Measurements from ENCODE around the gene NUDT4B. TPM values are rescaled to one million over a fixed set of nuclear protein-coding genes. Genes with fewer than 3 reads are reported as not detected.
"Not testable (repeated sequence)": the region's sequence is repeated elsewhere in the genome, so short reads cannot be mapped to it uniquely, and the experiment has no call there.

NUDT4B gene
- total RNA-seq, 4 donors from 2014 or later: 9.0 to 50.1 (median 34.1) TPM

DNA sequence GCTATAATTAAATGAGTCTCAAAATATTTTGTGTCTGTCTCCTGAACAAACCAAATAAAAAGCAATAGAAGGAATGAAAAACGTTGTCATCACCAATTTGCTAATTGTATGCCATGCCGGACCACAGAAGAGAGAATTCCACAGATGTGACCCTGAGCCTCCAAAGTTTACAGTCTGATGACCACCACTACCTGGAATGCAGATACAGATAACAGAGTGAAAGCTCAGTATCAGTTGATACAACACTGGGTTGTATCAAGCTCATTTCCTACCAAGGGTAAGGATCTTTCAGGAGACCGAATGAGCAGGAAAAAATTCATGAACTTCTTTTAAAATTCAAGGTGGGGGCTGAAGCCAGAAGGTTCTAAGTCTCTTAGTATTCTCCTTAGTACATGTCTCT lies 25.1 kb upstream of the NUDT4B start:
- H3K9me3 ChIP-seq; H3K36me3 ChIP-seq; H3K4me1 ChIP-seq; DNase-seq; intact Hi-C loops (cut with DNase I); H3K27ac ChIP-seq; H3K4me3 ChIP-seq (replicated peaks in 1 of 3); H3K27me3 ChIP-seq: not testable (repeated sequence)
- WGBS, 2 donors: no CpG with 5 or more reads among the region's 3 CpGs

DNA sequence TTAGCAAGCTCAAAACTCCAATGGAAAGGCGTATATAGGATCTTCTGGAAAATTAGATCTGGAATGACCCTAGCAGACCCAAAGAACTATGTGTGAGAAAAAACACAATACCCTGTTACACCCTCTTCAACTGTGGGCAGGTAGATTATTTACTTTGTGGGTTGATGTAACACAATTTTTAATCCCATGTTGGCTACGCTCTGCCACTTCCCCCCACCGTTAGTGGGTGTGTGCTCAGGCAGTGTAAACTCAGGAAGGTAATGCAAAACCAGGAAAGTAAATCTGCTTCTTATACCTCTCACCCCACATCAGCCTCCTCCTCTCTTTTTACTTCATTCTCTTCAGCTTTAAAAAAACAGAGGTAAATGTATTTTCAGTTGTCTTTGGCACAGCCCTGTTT lies 23.7 kb upstream of the NUDT4B start:
- H3K4me3 ChIP-seq (replicated peaks in 1 of 3); H3K27me3 ChIP-seq; DNase-seq; intact Hi-C loops (cut with DNase I); H3K27ac ChIP-seq; H3K36me3 ChIP-seq; H3K4me1 ChIP-seq; H3K9me3 ChIP-seq: not testable (repeated sequence)
- no CpG with 5 or more reads among the region's 3 CpGs for WGBS, 2 donors

DNA sequence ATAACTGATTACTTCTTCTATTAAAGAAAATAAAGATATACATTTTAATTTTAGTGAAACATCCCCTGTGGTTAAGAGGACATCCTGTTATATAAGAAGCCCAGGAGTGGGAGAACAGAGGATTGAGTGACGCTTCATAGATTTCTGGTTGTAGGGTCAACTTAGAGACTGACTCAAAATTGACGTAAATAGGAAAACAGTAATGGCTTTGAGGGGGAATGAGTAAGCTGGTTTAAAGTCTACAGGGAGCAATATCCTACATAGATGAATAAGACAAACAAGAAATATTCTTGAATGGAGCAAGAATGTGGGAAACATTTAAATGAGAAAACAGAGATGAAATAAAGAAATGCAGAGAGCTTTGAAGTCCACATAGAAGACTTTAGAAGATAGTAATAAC lies 20.7 kb upstream of the NUDT4B start:
- H3K9me3 ChIP-seq; H3K36me3 ChIP-seq; H3K4me3 ChIP-seq (replicated peaks in 1 of 3); H3K27ac ChIP-seq; DNase-seq; H3K27me3 ChIP-seq; intact Hi-C loops (cut with DNase I); H3K4me1 ChIP-seq: not testable (repeated sequence)
- WGBS, 2 donors: no CpG with 5 or more reads among the region's 2 CpGs

- H3K36me3 ChIP-seq; H3K9me3 ChIP-seq; H3K4me1 ChIP-seq; DNase-seq; H3K4me3 ChIP-seq (replicated peaks in 1 of 3); intact Hi-C loops (cut with DNase I); H3K27ac ChIP-seq; H3K27me3 ChIP-seq: not testable (repeated sequence)
- WGBS, 2 donors: no CpG with 5 or more reads among the region's 3 CpGs
Measured at GRCh38 chr1:148729128-148729527, 19.4 kb upstream of the NUDT4B start.

- H3K27ac ChIP-seq, H3K4me1 ChIP-seq: not testable (repeated sequence)
- no CpG with 5 or more reads among the region's 2 CpGs for WGBS, 2 donors
Measured at GRCh38 chr1:148729541-148729940, 19.0 kb upstream of the NUDT4B start.

DNA sequence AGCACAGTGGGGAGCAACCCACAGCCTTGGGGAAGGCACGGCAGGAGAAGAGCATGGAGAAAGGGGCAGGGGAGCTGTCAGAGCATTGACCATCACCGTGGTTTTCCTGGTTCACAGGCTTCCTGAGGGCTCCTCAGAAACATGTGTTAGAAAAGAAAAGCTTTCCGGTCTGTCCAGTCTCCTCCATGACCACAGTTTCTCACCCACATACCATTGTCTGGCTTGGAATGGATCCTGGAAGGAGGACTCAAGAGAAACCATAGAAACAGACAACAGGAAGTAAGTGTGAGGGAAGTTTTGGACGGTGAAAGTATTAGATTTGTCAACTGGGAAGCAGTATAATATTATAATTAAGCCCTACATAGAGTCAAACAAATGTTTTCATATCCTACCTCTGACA lies 16.3 kb upstream of the NUDT4B start:
- intact Hi-C loops (cut with DNase I); DNase-seq: not testable (repeated sequence)
- no CpG with 5 or more reads among the region's 4 CpGs for WGBS, 2 donors

More at GRCh38 chr1:148729541-148729940, 19.0 kb upstream of the NUDT4B start:
- intact Hi-C loops (cut with DNase I); H3K36me3 ChIP-seq; DNase-seq; H3K4me3 ChIP-seq (replicated peaks in 1 of 3); H3K9me3 ChIP-seq; H3K27me3 ChIP-seq: not testable (repeated sequence)

GRCh38 chr1:148733585-148734310 lies 14.8 kb upstream of the NUDT4B start:
- no CpG with 5 or more reads among the region's 5 CpGs for WGBS, 2 donors
- intact Hi-C loops (cut with DNase I); H3K27ac ChIP-seq; H3K4me1 ChIP-seq; H3K9me3 ChIP-seq; H3K36me3 ChIP-seq; DNase-seq; H3K27me3 ChIP-seq; H3K4me3 ChIP-seq (replicated peaks in 1 of 3): not testable (repeated sequence)

More for the DNA sequence above, 16.3 kb upstream of the NUDT4B start:
- not testable (repeated sequence) for H3K36me3 ChIP-seq; H3K4me1 ChIP-seq; H3K27ac ChIP-seq; H3K27me3 ChIP-seq; H3K4me3 ChIP-seq (replicated peaks in 1 of 3); H3K9me3 ChIP-seq

GRCh38 chr1:148734311-148734662 lies 14.3 kb upstream of the NUDT4B start:
- WGBS, 2 donors: no CpG with 5 or more reads among the region's 3 CpGs
- H3K4me3 ChIP-seq (replicated peaks in 1 of 3); intact Hi-C loops (cut with DNase I); H3K27me3 ChIP-seq; H3K27ac ChIP-seq; DNase-seq; H3K4me1 ChIP-seq; H3K36me3 ChIP-seq; H3K9me3 ChIP-seq: not testable (repeated sequence)

- WGBS, 2 donors: no CpG with 5 or more reads among the region's 1 CpG
- intact Hi-C loops (cut with DNase I); H3K4me1 ChIP-seq; H3K9me3 ChIP-seq; H3K27me3 ChIP-seq; DNase-seq; H3K4me3 ChIP-seq (replicated peaks in 1 of 3); H3K36me3 ChIP-seq; H3K27ac ChIP-seq: not testable (repeated sequence)
Measured at GRCh38 chr1:148735538-148735937, 13.0 kb upstream of the NUDT4B start.

DNA sequence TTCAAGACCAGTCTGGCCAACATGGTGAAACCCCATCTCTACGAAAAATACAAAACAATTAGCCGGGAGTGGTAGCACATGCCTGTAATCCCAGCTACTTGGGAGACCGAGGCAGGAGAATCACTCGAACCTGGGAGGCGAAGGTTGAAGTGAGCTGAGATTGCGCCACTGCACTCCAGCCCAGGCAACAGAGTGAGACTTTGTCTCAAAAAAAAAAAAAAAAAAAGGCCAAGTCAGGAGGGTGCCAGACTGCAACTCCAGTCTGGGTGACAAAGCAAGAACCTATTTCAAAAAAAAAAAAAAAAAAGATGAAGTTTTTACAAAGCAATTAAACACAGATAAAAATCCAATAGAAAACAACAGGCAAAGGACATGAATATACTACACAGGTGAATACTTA lies 9.9 kb upstream of the NUDT4B start:
- H3K9me3 ChIP-seq; intact Hi-C loops (cut with DNase I); H3K4me3 ChIP-seq (replicated peaks in 1 of 3); H3K27me3 ChIP-seq; H3K27ac ChIP-seq; DNase-seq; H3K36me3 ChIP-seq; H3K4me1 ChIP-seq: not testable (repeated sequence)
- no CpG with 5 or more reads among the region's 6 CpGs for WGBS, 2 donors

GRCh38 chr1:148743200-148743599 lies 5.4 kb upstream of the NUDT4B start:
- H3K36me3 ChIP-seq; H3K27me3 ChIP-seq; H3K27ac ChIP-seq; H3K4me1 ChIP-seq; intact Hi-C loops (cut with DNase I); H3K4me3 ChIP-seq (replicated peaks in 1 of 3); H3K9me3 ChIP-seq; DNase-seq: not testable (repeated sequence)
- WGBS, 2 donors: no CpG with 5 or more reads among the region's 4 CpGs

DNA sequence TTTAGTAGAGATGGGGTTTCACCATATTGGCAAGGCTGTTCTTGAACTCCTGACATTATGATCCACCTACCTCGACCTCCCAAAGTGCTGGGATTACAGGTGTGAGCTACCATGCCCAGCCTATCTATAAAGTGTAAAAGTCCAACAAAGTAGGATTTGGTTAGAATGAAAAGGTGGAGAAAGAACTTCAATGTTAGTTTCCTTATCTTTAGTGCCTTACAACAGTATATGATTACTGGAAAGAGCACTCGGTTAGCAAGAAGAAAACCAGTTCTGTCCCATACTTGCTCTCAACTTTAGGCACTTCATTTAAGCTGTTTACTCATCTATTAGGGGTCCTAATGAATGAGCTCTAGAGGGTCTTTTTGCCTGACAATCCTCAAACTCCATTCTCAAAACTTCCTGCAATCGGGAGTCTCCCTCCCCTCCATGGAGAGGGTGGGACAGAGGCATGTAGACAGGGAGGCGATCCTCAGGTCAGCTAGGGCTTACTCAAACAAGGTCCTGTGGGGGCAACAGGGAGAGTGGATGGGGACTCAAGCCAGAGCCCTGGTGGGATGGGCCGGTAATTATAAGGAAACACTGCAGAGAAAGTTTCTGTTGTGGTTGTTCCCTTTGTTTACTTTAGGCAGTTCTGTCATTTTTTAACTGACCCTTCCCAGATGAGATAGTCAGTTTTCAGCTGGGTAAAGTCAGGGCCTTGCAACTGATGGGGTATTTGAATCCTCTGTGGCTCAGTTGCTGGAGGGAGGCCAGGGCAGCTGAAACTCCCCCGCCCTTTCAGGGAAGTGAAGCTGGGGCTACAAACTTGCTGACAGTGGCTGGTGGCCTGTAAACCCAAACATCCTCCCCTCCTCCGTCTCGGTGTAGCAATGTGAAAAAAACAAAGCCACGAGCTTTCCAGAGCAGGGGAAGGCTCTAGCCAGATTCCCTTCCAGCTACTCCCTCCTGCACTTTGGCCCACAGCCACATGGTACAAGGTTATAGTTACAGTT lies 4.6 kb upstream of the NUDT4B start:
- intact Hi-C loops (cut with DNase I); H3K9me3 ChIP-seq; H3K4me1 ChIP-seq; DNase-seq; H3K36me3 ChIP-seq; H3K27ac ChIP-seq; H3K4me3 ChIP-seq (replicated peaks in 1 of 3); H3K27me3 ChIP-seq: not testable (repeated sequence)
- no CpG with 5 or more reads among the region's 9 CpGs for WGBS, 2 donors

- WGBS, 2 donors: no CpG with 5 or more reads among the region's 5 CpGs
- H3K27me3 ChIP-seq; H3K36me3 ChIP-seq; H3K4me3 ChIP-seq (replicated peaks in 1 of 3); H3K9me3 ChIP-seq; DNase-seq; H3K4me1 ChIP-seq; intact Hi-C loops (cut with DNase I); H3K27ac ChIP-seq: not testable (repeated sequence)
Measured at GRCh38 chr1:148749335-148749681, 734 bp downstream of the NUDT4B start.
